Activated naive CD4-positive, alpha-beta T cell treated with anti-CD3 and anti-CD28 coated beads for 36 hours (primary cell): ENCODE results near the gene COQ3. TPM values are rescaled to one million over a fixed set of nuclear protein-coding genes. Genes with fewer than 3 reads are reported as not detected.

Experiments
- CTCF ChIA-PET: fragments of 350-600 bp; sonication (Branson Sonifier 250); formaldehyde crosslinking; loops from one replicate; lab custom pipeline; 2021; ENCODE audit warnings: antibody characterized with exemption; lab: Charles Lee
- DNase-seq: peaks from one replicate; pipeline ENCODE4 v3.0.0-alpha.2; 2020
- H3K27ac Mint-ChIP-seq: one replicate; pipeline ENCODE4 v1.8.0; 2021; ENCODE audit warnings: mild to moderate bottlenecking, mixed read lengths
- H3K27me3 Mint-ChIP-seq: one replicate; pipeline ENCODE4 v1.8.0; 2021; ENCODE audit warnings: low read depth, mixed read lengths
- H3K36me3 Mint-ChIP-seq: one replicate; pipeline ENCODE4 v1.8.0; 2021; ENCODE audit warnings: low read depth, mixed read lengths
- H3K4me1 Mint-ChIP-seq: one replicate; pipeline ENCODE4 v1.8.0; 2021; ENCODE audit warnings: low read depth, mixed read lengths
- H3K4me3 Mint-ChIP-seq: one replicate; pipeline ENCODE4 v1.8.0; 2021; ENCODE audit warnings: mild to moderate bottlenecking, moderate library complexity, mixed read lengths
- H3K9me3 Mint-ChIP-seq: one replicate; pipeline ENCODE4 v1.8.0; 2021; ENCODE audit warnings: mixed read lengths
- intact Hi-C: fragments of 100-400 bp; cut with micrococcal nuclease; formaldehyde crosslinking; loops from one replicate; pipeline ENCODE4 v1.15.1; 2023
- total RNA-seq, 2 experiments: library from RNA; stranded (reverse); gene quantifications; one replicate each; pipeline ENCODE4 v1.2.3, GENCODE V29; 2021

Gene COQ3
- total RNA-seq, 2 experiments from 2014 or later = 17.4 to 17.7 TPM

GRCh38 chr6:99369533-99369932 lies 24.5 kb downstream of the COQ3 start:
- H3K4me1 Mint-ChIP-seq = no peaks in the 10 kb centered on the region
- H3K9me3 Mint-ChIP-seq = no peaks in the 10 kb centered on the region
- DNase-seq = no peak
- CTCF ChIA-PET = interaction anchor here (1.7 kb wide), 1 partner anchor 39 kb away, joined by 4 read pairs; no protein-coding TSS in a partner anchor
- intact Hi-C loops = no loop called here
- H3K27ac Mint-ChIP-seq = no peak overlapping the region
- peaks cover 1% of the 10 kb centered on the region for H3K36me3 Mint-ChIP-seq
- H3K4me3 Mint-ChIP-seq = no peak overlapping the region
- H3K27me3 Mint-ChIP-seq = no peaks in the 10 kb centered on the region

GRCh38 chr6:99366852-99367251 lies 27.1 kb downstream of the COQ3 start:
- intact Hi-C loops = no loop called here
- H3K27ac Mint-ChIP-seq = no peak overlapping the region
- H3K9me3 Mint-ChIP-seq = no peaks in the 10 kb centered on the region
- no peak overlapping the region for H3K4me3 Mint-ChIP-seq
- H3K27me3 Mint-ChIP-seq = no peaks in the 10 kb centered on the region
- peaks cover 3% of the 10 kb centered on the region for H3K4me1 Mint-ChIP-seq
- DNase-seq = no peak
- CTCF ChIA-PET = interaction anchor here (0.5 kb wide), 1 partner anchor 348 kb away, joined by 3 read pairs; no protein-coding TSS in a partner anchor
- H3K36me3 Mint-ChIP-seq = peaks cover 1% of the 10 kb centered on the region

- no peak for DNase-seq
- CTCF ChIA-PET = no interaction called here
- peaks cover 3% of the 10 kb centered on the region for H3K4me1 Mint-ChIP-seq
- no peak overlapping the region for H3K4me3 Mint-ChIP-seq
- H3K27me3 Mint-ChIP-seq = peaks cover 2% of the 10 kb centered on the region
- H3K27ac Mint-ChIP-seq = no peak overlapping the region
- no peaks in the 10 kb centered on the region for H3K9me3 Mint-ChIP-seq
- intact Hi-C loops = loop anchor here (1.0 to 2.0 kb wide), 2 partner anchors 33 to 61 kb away; partner anchors contain the start of gene PNISR
- H3K36me3 Mint-ChIP-seq = no peaks in the 10 kb centered on the region
Observed at GRCh38 chr6:99364026-99364425, 30.0 kb downstream of the COQ3 start.

- no peak overlapping the region for H3K4me3 Mint-ChIP-seq
- CTCF ChIA-PET = no interaction called here
- intact Hi-C loops = no loop called here
- DNase-seq = no peak
- peaks cover 3% of the 10 kb centered on the region for H3K4me1 Mint-ChIP-seq
- no peaks in the 10 kb centered on the region for H3K9me3 Mint-ChIP-seq
- no peaks in the 10 kb centered on the region for H3K36me3 Mint-ChIP-seq
- H3K27me3 Mint-ChIP-seq = peaks cover 2% of the 10 kb centered on the region
- no peak overlapping the region for H3K27ac Mint-ChIP-seq
Observed at GRCh38 chr6:99362678-99363268, 31.2 kb downstream of the COQ3 start.

- H3K9me3 Mint-ChIP-seq = no peaks in the 10 kb centered on the region
- no peak overlapping the region for H3K27ac Mint-ChIP-seq
- no peaks in the 10 kb centered on the region for H3K36me3 Mint-ChIP-seq
- peaks cover 13% of the 10 kb centered on the region for H3K27me3 Mint-ChIP-seq
- CTCF ChIA-PET = no interaction called here
- no peak overlapping the region for H3K4me3 Mint-ChIP-seq
- no peak for DNase-seq
- intact Hi-C loops = no loop called here
- H3K4me1 Mint-ChIP-seq = peaks cover 3% of the 10 kb centered on the region
Observed at GRCh38 chr6:99359800-99360199, 34.2 kb downstream of the COQ3 start.

GRCh38 chr6:99356641-99357040 lies 37.4 kb downstream of the COQ3 start:
- no peak for DNase-seq
- intact Hi-C loops = no loop called here
- H3K36me3 Mint-ChIP-seq = no peaks in the 10 kb centered on the region
- H3K4me1 Mint-ChIP-seq = no peaks in the 10 kb centered on the region
- no peak overlapping the region for H3K27ac Mint-ChIP-seq
- H3K4me3 Mint-ChIP-seq = no peak overlapping the region
- H3K27me3 Mint-ChIP-seq = peaks cover 30% of the 10 kb centered on the region
- no peaks in the 10 kb centered on the region for H3K9me3 Mint-ChIP-seq
- CTCF ChIA-PET = no interaction called here

GRCh38 chr6:99354983-99355382 lies 39.0 kb downstream of the COQ3 start:
- no peaks in the 10 kb centered on the region for H3K4me1 Mint-ChIP-seq
- no peak overlapping the region for H3K4me3 Mint-ChIP-seq
- H3K9me3 Mint-ChIP-seq = no peaks in the 10 kb centered on the region
- no peak for DNase-seq
- H3K27me3 Mint-ChIP-seq = peaks cover 42% of the 10 kb centered on the region
- intact Hi-C loops = no loop called here
- no peaks in the 10 kb centered on the region for H3K36me3 Mint-ChIP-seq
- CTCF ChIA-PET = no interaction called here
- no peak overlapping the region for H3K27ac Mint-ChIP-seq

- no peak overlapping the region for H3K27ac Mint-ChIP-seq
- no peaks in the 10 kb centered on the region for H3K9me3 Mint-ChIP-seq
- H3K4me3 Mint-ChIP-seq = no peak overlapping the region
- H3K4me1 Mint-ChIP-seq = no peaks in the 10 kb centered on the region
- no peak for DNase-seq
- intact Hi-C loops = no loop called here
- H3K36me3 Mint-ChIP-seq = no peaks in the 10 kb centered on the region
- peaks cover 52% of the 10 kb centered on the region for H3K27me3 Mint-ChIP-seq
- CTCF ChIA-PET = interaction anchor here (2.1 kb wide), 1 partner anchor 23 kb away, joined by 6 read pairs; no protein-coding TSS in a partner anchor
Observed at GRCh38 chr6:99353126-99353525, 40.9 kb downstream of the COQ3 start.

GRCh38 chr6:99350573-99350972 lies 43.4 kb downstream of the COQ3 start:
- DNase-seq = no peak
- no peak overlapping the region for H3K4me3 Mint-ChIP-seq
- no peaks in the 10 kb centered on the region for H3K36me3 Mint-ChIP-seq
- CTCF ChIA-PET = no interaction called here
- peaks cover 53% of the 10 kb centered on the region for H3K27me3 Mint-ChIP-seq
- no peaks in the 10 kb centered on the region for H3K4me1 Mint-ChIP-seq
- intact Hi-C loops = loop anchor here (1.0 kb wide), 1 partner anchor 20 kb away; no protein-coding TSS in a partner anchor
- no peaks in the 10 kb centered on the region for H3K9me3 Mint-ChIP-seq
- no peak overlapping the region for H3K27ac Mint-ChIP-seq

- H3K9me3 Mint-ChIP-seq = no peaks in the 10 kb centered on the region
Observed at GRCh38 chr6:99349171-99350141, 44.5 kb downstream of the COQ3 start, which contains the start of gene FAXC. Gene FAXC (minus strand): TSS chr6:99349674. CDS start chr6:99349372, 302 bp downstream.

GRCh38 chr6:99348288-99349170 lies 45.5 kb downstream of the COQ3 start:
- CTCF ChIA-PET = interaction anchor here (1.0 to 1.1 kb wide), 2 partner anchors 18 to 37 kb away, joined by 3 to 7 read pairs; no protein-coding TSS in a partner anchor
- H3K36me3 Mint-ChIP-seq = no peaks in the 10 kb centered on the region
- peaks cover 54% of the 10 kb centered on the region for H3K27me3 Mint-ChIP-seq
- H3K4me1 Mint-ChIP-seq = peaks cover 3% of the 10 kb centered on the region
- peak overlapping the region; percentile 21 for H3K4me3 Mint-ChIP-seq
- no peak overlapping the region for H3K27ac Mint-ChIP-seq
- H3K9me3 Mint-ChIP-seq = no peaks in the 10 kb centered on the region
- intact Hi-C loops = no loop called here
- no peak for DNase-seq

More at GRCh38 chr6:99349171-99350141, 44.5 kb downstream of the COQ3 start, which contains the start of gene FAXC:
- peak within 1 kb of the TSS; percentile 21 for H3K4me3 Mint-ChIP-seq
- intact Hi-C loops = loop anchor here (1.0 kb wide), 1 partner anchor 19 kb away; no protein-coding TSS in a partner anchor
- peak; percentile 9 for DNase-seq
- no peaks in the 10 kb centered on the region for H3K36me3 Mint-ChIP-seq
- H3K4me1 Mint-ChIP-seq = no peaks in the 10 kb centered on the region
- peaks cover 50% of the 10 kb centered on the region for H3K27me3 Mint-ChIP-seq
- H3K27ac Mint-ChIP-seq = no peak within 1 kb of the TSS
- CTCF ChIA-PET = no interaction called here
